A673 (cell line): Measurements from ENCODE around the gene CAPN9.

Source experiments
- EZH2 ChIP-seq: fragments of 200-600 bp; sonication (generic); IDR thresholded peaks from 2 replicates; pipeline ENCODE4 v1.6.1; 2017; ENCODE audit warnings: borderline replicate concordance, low read depth, mild to moderate bottlenecking, mixed read lengths, antibody characterized with exemption, low read length; ENCODE audit not compliant: poor library complexity, severe bottlenecking
- TF ChIP-seq, protein P1 (sequence below): fragments of 300-800, 200-600 bp; sonication (generic); conservative IDR thresholded peaks from 2 replicates; pipeline ENCODE4 v1.5.1; 2017; ENCODE audit warnings: low read depth, mild to moderate bottlenecking, antibody characterized with exemption, low read length, moderate library complexity, mixed read lengths

DNA sequence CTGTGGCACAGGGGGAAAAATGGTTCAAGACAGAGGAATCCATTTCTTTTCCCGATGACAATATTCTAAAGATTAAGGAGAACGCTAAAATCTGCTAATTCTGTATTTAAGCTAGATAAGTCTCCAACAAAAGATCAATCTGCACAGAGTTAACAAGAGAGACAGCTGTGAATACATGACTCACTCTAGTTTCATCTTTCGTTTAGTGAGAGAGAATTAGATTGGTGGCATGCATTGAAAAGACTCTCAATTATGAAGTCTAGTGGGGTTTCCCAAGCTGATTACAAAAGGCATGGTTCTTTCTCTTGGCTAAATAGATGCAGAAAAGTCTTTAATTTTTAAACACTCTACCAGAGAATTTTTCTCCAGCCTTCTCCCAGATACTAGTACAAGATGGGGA, 34.4 kb downstream of the CAPN9 start:
- TF ChIP-seq, protein P1, sequence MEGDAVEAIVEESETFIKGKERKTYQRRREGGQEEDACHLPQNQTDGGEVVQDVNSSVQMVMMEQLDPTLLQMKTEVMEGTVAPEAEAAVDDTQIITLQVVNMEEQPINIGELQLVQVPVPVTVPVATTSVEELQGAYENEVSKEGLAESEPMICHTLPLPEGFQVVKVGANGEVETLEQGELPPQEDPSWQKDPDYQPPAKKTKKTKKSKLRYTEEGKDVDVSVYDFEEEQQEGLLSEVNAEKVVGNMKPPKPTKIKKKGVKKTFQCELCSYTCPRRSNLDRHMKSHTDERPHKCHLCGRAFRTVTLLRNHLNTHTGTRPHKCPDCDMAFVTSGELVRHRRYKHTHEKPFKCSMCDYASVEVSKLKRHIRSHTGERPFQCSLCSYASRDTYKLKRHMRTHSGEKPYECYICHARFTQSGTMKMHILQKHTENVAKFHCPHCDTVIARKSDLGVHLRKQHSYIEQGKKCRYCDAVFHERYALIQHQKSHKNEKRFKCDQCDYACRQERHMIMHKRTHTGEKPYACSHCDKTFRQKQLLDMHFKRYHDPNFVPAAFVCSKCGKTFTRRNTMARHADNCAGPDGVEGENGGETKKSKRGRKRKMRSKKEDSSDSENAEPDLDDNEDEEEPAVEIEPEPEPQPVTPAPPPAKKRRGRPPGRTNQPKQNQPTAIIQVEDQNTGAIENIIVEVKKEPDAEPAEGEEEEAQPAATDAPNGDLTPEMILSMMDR, result no peak
- no peak for TF ChIP-seq EZH2
